Gastrocnemius medialis (tissue), 4 donors: ENCODE measurements around the gene POLDIP3.
"Not testable (repeated sequence)": the region's sequence is repeated elsewhere in the genome, so short reads cannot be mapped to it uniquely, and the experiment has no call there.

ENCODE experiments used
- POLR2A ChIP-seq, 2 donors: fragments of 450-650 bp; IDR thresholded peaks; one replicate each; pipeline ENCODE4 v1.6.1; 2017; ENCODE audit warnings: antibody characterized with exemption in 2 of 2, mild to moderate bottlenecking in 2 of 2, moderate library complexity in 2 of 2
- TF ChIP-seq, protein P1 (sequence below), 5 experiments: fragments of 450-650 bp in 3 of 5; fragments of 200-600 bp in 2 of 5; sonication (generic) in 2 of 5; IDR thresholded peaks in 4 of 5; conservative IDR thresholded peaks in 1 of 5; 1 replicate in 4 of 5; 2 replicates in 1 of 5; pipeline ENCODE4 v1.5.1; 2016 to 2019; ENCODE audit warnings: antibody characterized with exemption in 5 of 5, mild to moderate bottlenecking in 3 of 5, moderate library complexity in 3 of 5

DNA sequence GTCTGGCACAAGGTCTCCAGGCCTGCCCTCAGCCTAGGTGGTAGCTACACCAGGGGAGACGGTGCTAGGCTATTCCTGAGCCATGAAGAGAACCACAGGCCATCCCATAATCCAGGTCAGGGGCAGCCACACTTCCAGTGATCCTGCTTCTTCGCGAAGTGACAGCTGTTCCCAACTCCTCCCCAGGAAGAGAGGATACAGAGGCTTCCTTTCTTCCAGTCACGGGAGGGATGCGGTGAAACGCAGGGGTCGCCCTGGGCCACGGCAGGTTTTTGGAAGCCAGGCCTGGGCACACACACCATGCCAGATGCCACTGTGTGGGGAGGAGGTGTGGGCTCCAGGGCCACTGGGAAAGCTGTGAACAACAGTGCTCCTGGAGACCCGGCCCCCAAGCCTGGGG, 37.5 kb downstream of the POLDIP3 start:
- not testable (repeated sequence) for TF ChIP-seq POLR2A (IDR thresholded peaks at IDR 0.05)
- TF ChIP-seq, protein P1, sequence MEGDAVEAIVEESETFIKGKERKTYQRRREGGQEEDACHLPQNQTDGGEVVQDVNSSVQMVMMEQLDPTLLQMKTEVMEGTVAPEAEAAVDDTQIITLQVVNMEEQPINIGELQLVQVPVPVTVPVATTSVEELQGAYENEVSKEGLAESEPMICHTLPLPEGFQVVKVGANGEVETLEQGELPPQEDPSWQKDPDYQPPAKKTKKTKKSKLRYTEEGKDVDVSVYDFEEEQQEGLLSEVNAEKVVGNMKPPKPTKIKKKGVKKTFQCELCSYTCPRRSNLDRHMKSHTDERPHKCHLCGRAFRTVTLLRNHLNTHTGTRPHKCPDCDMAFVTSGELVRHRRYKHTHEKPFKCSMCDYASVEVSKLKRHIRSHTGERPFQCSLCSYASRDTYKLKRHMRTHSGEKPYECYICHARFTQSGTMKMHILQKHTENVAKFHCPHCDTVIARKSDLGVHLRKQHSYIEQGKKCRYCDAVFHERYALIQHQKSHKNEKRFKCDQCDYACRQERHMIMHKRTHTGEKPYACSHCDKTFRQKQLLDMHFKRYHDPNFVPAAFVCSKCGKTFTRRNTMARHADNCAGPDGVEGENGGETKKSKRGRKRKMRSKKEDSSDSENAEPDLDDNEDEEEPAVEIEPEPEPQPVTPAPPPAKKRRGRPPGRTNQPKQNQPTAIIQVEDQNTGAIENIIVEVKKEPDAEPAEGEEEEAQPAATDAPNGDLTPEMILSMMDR (IDR thresholded peaks at IDR 0.05 in 4 of 5, conservative IDR thresholded peaks at IDR 0.05 in 1 of 5), result not testable (repeated sequence)
